Measurements from ENCODE around the gene PVRIG.
"Not testable (repeated sequence)": the region's sequence is repeated elsewhere in the genome, so short reads cannot be mapped to it uniquely, and the experiment has no call there.

The PVRIG gene

GRCh38 chr7:100217934-100218333 lies 1.8 kb upstream of the PVRIG start:
- H3K36me3 ChIP-seq (ENCODE audit: insufficient read depth, low read length); H3K27me3 ChIP-seq (ENCODE audit: insufficient read depth, low read length); H3K4me1 ChIP-seq (ENCODE audit: insufficient read depth, low read length); H3K9ac ChIP-seq (ENCODE audit: low read depth, low read length); H3K9me3 ChIP-seq (ENCODE audit: insufficient read depth, low read depth, low read length); H3K4me3 ChIP-seq (ENCODE audit: low read length); H3K27ac ChIP-seq (ENCODE audit: low read depth, low read length): not testable (repeated sequence)
- WGBS: no CpG with 5 or more reads among the region's 5 CpGs

GRCh38 chr7:100219271-100219737 lies 445 bp upstream of the PVRIG start:
- WGBS: 92% methylated on average over 10 of the region's 10 CpGs
- Histone ChIP-seq H3K9me3 (ENCODE audit: insufficient read depth, low read depth, low read length) (no peaks in the 10 kb centered on the region), H3K4me3 (ENCODE audit: low read length) (no peak overlapping the region), H3K36me3 (ENCODE audit: insufficient read depth, low read length) (peaks cover 10% of the 10 kb centered on the region; the same call in 1 of the 2 replicates), H3K27ac (ENCODE audit: low read depth, low read length) (no peak overlapping the region), H3K27me3 (ENCODE audit: insufficient read depth, low read length) (no peaks in the 10 kb centered on the region), H3K4me1 (ENCODE audit: insufficient read depth, low read length) (no peaks in the 10 kb centered on the region), H3K9ac (ENCODE audit: low read depth, low read length) (no peak overlapping the region)

- 94% methylated on average over 22 of the region's 22 CpGs for WGBS
- Histone ChIP-seq H3K9ac (ENCODE audit: low read depth, low read length) (no peak overlapping the region), H3K27me3 (ENCODE audit: insufficient read depth, low read length) (no peaks in the 10 kb centered on the region), H3K4me3 (ENCODE audit: low read length) (no peak overlapping the region), H3K4me1 (ENCODE audit: insufficient read depth, low read length) (no peaks in the 10 kb centered on the region), H3K27ac (ENCODE audit: low read depth, low read length) (no peak overlapping the region), H3K36me3 (ENCODE audit: insufficient read depth, low read length) (peaks cover 10% of the 10 kb centered on the region; the same call in 1 of the 2 replicates), H3K9me3 (ENCODE audit: insufficient read depth, low read depth, low read length) (no peaks in the 10 kb centered on the region)
These were observed 959 bp downstream of the PVRIG start for GRCh38 chr7:100220586-100221230.

GRCh38 chr7:100221231-100221718 lies 1.5 kb downstream of the PVRIG start:
- Histone ChIP-seq H3K4me1 (ENCODE audit: insufficient read depth, low read length) (no peaks in the 10 kb centered on the region), H3K4me3 (ENCODE audit: low read length) (no peak overlapping the region), H3K9ac (ENCODE audit: low read depth, low read length) (no peak overlapping the region), H3K36me3 (ENCODE audit: insufficient read depth, low read length) (peaks cover 10% of the 10 kb centered on the region; the same call in 1 of the 2 replicates), H3K27me3 (ENCODE audit: insufficient read depth, low read length) (no peaks in the 10 kb centered on the region), H3K9me3 (ENCODE audit: insufficient read depth, low read depth, low read length) (no peaks in the 10 kb centered on the region), H3K27ac (ENCODE audit: low read depth, low read length) (no peak overlapping the region)
- WGBS: 97% methylated on average over 5 of the region's 5 CpGs

- Histone ChIP-seq H3K4me1 (ENCODE audit: insufficient read depth, low read length) (no peaks in the 10 kb centered on the region), H3K9me3 (ENCODE audit: insufficient read depth, low read depth, low read length) (no peaks in the 10 kb centered on the region), H3K27ac (ENCODE audit: low read depth, low read length) (no peak overlapping the region), H3K4me3 (ENCODE audit: low read length) (no peak overlapping the region), H3K27me3 (ENCODE audit: insufficient read depth, low read length) (no peaks in the 10 kb centered on the region), H3K9ac (ENCODE audit: low read depth, low read length) (no peak overlapping the region), H3K36me3 (ENCODE audit: insufficient read depth, low read length) (peaks cover 10% of the 10 kb centered on the region; the same call in 1 of the 2 replicates)
- 92% methylated on average over 13 of the region's 14 CpGs for WGBS
These were observed 2.2 kb downstream of the PVRIG start for GRCh38 chr7:100221767-100222444.

GRCh38 chr7:100222445-100223132 lies 2.8 kb downstream of the PVRIG start:
- Histone ChIP-seq H3K4me1 (ENCODE audit: insufficient read depth, low read length) (no peaks in the 10 kb centered on the region), H3K4me3 (ENCODE audit: low read length) (no peak overlapping the region), H3K27ac (ENCODE audit: low read depth, low read length) (no peak overlapping the region), H3K9ac (ENCODE audit: low read depth, low read length) (no peak overlapping the region), H3K27me3 (ENCODE audit: insufficient read depth, low read length) (no peaks in the 10 kb centered on the region), H3K36me3 (ENCODE audit: insufficient read depth, low read length) (peaks cover 10% of the 10 kb centered on the region; the same call in 1 of the 2 replicates), H3K9me3 (ENCODE audit: insufficient read depth, low read depth, low read length) (no peaks in the 10 kb centered on the region)
- WGBS: 91% methylated on average over 13 of the region's 13 CpGs

GRCh38 chr7:100223376-100223927 lies 3.7 kb downstream of the PVRIG start:
- H3K4me1 ChIP-seq (ENCODE audit: insufficient read depth, low read length); H3K9me3 ChIP-seq (ENCODE audit: insufficient read depth, low read depth, low read length); H3K4me3 ChIP-seq (ENCODE audit: low read length); H3K27ac ChIP-seq (ENCODE audit: low read depth, low read length); H3K9ac ChIP-seq (ENCODE audit: low read depth, low read length); H3K27me3 ChIP-seq (ENCODE audit: insufficient read depth, low read length): not testable (repeated sequence)
- WGBS: 92% methylated on average over 17 of the region's 17 CpGs
- peaks cover 10% of the 10 kb centered on the region; the same call in 1 of the 2 replicates for H3K36me3 ChIP-seq (ENCODE audit: insufficient read depth, low read length)

- H3K36me3 ChIP-seq (ENCODE audit: insufficient read depth, low read length): peaks cover 10% of the 10 kb centered on the region; the same call in 1 of the 2 replicates
- not testable (repeated sequence) for H3K9ac ChIP-seq (ENCODE audit: low read depth, low read length); H3K9me3 ChIP-seq (ENCODE audit: insufficient read depth, low read depth, low read length); H3K4me1 ChIP-seq (ENCODE audit: insufficient read depth, low read length); H3K27ac ChIP-seq (ENCODE audit: low read depth, low read length); H3K27me3 ChIP-seq (ENCODE audit: insufficient read depth, low read length); H3K4me3 ChIP-seq (ENCODE audit: low read length)
- 92% methylated on average over 6 of the region's 6 CpGs for WGBS
These were observed 5.1 kb downstream of the PVRIG start for GRCh38 chr7:100224891-100225290.

GRCh38 chr7:100234660-100235317 lies 15.0 kb downstream of the PVRIG start:
- 89% methylated on average over 8 of the region's 8 CpGs for WGBS
- H3K36me3 ChIP-seq (ENCODE audit: insufficient read depth, low read length); H3K4me1 ChIP-seq (ENCODE audit: insufficient read depth, low read length); H3K9me3 ChIP-seq (ENCODE audit: insufficient read depth, low read depth, low read length); H3K27me3 ChIP-seq (ENCODE audit: insufficient read depth, low read length); H3K4me3 ChIP-seq (ENCODE audit: low read length); H3K9ac ChIP-seq (ENCODE audit: low read depth, low read length); H3K27ac ChIP-seq (ENCODE audit: low read depth, low read length): not testable (repeated sequence)

- WGBS: 93% methylated on average over 7 of the region's 7 CpGs
- not testable (repeated sequence) for H3K9ac ChIP-seq (ENCODE audit: low read depth, low read length); H3K9me3 ChIP-seq (ENCODE audit: insufficient read depth, low read depth, low read length); H3K27me3 ChIP-seq (ENCODE audit: insufficient read depth, low read length); H3K4me1 ChIP-seq (ENCODE audit: insufficient read depth, low read length); H3K36me3 ChIP-seq (ENCODE audit: insufficient read depth, low read length); H3K4me3 ChIP-seq (ENCODE audit: low read length); H3K27ac ChIP-seq (ENCODE audit: low read depth, low read length)
These were observed 20.2 kb downstream of the PVRIG start for GRCh38 chr7:100239975-100240374.
